Measurements from ENCODE around the gene ST6GALNAC3. TPM values are rescaled to one million over a fixed set of nuclear protein-coding genes. Genes with fewer than 3 reads are reported as not detected.

Gene ST6GALNAC3
- total RNA-seq, 1 donor from 2014 or later = 5.6 TPM

DNA sequence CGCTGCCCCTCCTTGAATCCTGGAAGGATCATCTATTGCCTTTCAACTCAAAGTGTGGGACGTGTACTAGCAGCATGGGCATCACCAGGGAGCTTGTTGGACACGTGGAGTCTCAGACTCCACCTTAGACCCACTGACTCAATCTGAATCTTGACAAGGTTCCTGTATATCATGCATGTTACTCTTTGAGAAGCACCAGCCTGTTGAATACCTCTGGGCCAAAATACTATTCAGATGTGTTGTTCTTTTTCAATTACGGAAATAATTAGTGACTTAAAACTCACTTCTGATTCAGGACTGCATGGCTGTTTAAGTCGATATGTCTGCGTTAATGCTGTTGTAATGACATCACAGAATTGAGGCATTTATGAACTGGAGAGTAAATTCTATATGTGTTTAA is 70.8 kb downstream of the ST6GALNAC3 start:
- no peak overlapping the region for H3K27ac ChIP-seq
- H3K4me1 ChIP-seq = no peaks in the 10 kb centered on the region
- no peaks in the 10 kb centered on the region for H3K27me3 ChIP-seq
- TF ChIP-seq, protein P1, sequence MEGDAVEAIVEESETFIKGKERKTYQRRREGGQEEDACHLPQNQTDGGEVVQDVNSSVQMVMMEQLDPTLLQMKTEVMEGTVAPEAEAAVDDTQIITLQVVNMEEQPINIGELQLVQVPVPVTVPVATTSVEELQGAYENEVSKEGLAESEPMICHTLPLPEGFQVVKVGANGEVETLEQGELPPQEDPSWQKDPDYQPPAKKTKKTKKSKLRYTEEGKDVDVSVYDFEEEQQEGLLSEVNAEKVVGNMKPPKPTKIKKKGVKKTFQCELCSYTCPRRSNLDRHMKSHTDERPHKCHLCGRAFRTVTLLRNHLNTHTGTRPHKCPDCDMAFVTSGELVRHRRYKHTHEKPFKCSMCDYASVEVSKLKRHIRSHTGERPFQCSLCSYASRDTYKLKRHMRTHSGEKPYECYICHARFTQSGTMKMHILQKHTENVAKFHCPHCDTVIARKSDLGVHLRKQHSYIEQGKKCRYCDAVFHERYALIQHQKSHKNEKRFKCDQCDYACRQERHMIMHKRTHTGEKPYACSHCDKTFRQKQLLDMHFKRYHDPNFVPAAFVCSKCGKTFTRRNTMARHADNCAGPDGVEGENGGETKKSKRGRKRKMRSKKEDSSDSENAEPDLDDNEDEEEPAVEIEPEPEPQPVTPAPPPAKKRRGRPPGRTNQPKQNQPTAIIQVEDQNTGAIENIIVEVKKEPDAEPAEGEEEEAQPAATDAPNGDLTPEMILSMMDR (IDR thresholded peaks at IDR 0.05) = no peak
- intact Hi-C loops (cut with DNase I) = no loop called here
- DNase-seq (no peak), ATAC-seq (no peak)
- no peaks in the 10 kb centered on the region for H3K9me3 ChIP-seq
- H3K4me3 ChIP-seq = no peak overlapping the region
- H3K36me3 ChIP-seq = no peaks in the 10 kb centered on the region

DNA sequence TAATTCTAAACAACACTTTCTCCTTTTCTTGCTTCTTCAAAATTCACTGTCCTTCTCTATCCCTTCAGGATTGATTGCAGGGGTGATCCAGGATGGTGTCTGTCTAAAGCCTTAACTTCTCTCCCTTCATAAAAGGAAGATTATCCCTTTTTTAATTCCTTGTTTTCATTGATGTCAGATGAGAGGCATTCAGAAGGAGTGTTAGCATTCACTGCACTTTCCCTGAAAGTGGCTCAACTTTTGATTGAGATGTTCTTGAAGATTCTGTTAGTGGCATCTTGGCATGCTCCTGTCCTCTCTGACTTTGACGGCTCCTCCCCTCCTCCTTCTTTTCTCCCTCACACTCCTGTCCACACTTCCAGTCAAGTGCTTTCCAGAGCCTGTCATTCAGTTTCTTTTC is 71.6 kb downstream of the ST6GALNAC3 start:
- no peak for ATAC-seq
- H3K4me3 ChIP-seq = no peak overlapping the region
- TF ChIP-seq, protein P1 (IDR thresholded peaks at IDR 0.05) = no peak
- H3K36me3 ChIP-seq = no peaks in the 10 kb centered on the region
- no peak for DNase-seq
- intact Hi-C loops (cut with DNase I) = no loop called here
- no peak overlapping the region for H3K27ac ChIP-seq
- no peaks in the 10 kb centered on the region for H3K4me1 ChIP-seq
- no peaks in the 10 kb centered on the region for H3K9me3 ChIP-seq
- H3K27me3 ChIP-seq = no peaks in the 10 kb centered on the region

DNA sequence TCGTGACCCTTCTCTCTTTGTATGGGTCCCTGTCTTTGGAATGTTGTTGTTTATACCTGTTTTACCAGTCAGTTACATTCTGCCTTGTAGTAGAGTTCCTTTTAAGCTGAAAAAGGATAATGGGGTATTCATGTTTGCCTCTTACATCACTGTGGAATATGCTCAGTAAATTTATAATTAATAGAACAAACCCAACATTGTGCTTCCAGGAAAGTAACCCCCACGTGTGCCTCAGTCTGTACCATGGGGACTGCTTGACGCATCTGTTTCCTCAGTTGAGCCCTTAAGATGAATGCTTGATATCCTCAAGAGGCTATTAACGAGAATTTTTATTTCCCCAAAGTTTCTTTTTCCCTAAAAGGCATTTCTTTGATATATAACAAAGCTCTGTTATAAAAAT is 73.4 kb downstream of the ST6GALNAC3 start:
- intact Hi-C loops (cut with DNase I) = no loop called here
- no peaks in the 10 kb centered on the region for H3K4me1 ChIP-seq
- H3K36me3 ChIP-seq = no peaks in the 10 kb centered on the region
- DNase-seq (no peak), ATAC-seq (no peak)
- TF ChIP-seq, protein P1 (IDR thresholded peaks at IDR 0.05) = no peak
- H3K9me3 ChIP-seq = no peaks in the 10 kb centered on the region
- H3K4me3 ChIP-seq = no peak overlapping the region
- H3K27me3 ChIP-seq = no peaks in the 10 kb centered on the region
- no peak overlapping the region for H3K27ac ChIP-seq

DNA sequence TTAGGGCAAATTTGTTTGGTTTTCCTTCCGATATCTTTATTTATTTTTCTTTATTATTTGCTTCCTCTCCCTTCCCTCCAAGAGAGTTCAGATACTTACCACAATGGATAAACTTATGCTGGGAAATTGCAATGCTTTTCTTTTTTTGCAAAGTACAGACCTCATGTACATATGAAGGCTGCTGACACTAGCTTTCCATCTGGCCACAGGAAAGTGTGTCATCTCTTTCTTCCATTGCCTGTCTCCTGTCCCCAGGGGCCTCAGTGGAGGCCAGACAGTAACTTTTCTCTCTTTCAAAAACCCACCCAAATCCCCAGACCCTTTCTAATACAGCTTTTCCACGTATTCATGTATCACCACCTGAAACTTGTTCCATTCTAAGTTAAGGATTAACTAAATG is 73.9 kb downstream of the ST6GALNAC3 start:
- intact Hi-C loops (cut with DNase I) = no loop called here
- Histone ChIP-seq H3K4me3 (no peak overlapping the region), H3K9me3 (no peaks in the 10 kb centered on the region), H3K4me1 (no peaks in the 10 kb centered on the region), H3K27me3 (no peaks in the 10 kb centered on the region), H3K27ac (no peak overlapping the region), H3K36me3 (no peaks in the 10 kb centered on the region)
- TF ChIP-seq, protein P1 (IDR thresholded peaks at IDR 0.05) = no peak
- DNase-seq (no peak), ATAC-seq (no peak)

DNA sequence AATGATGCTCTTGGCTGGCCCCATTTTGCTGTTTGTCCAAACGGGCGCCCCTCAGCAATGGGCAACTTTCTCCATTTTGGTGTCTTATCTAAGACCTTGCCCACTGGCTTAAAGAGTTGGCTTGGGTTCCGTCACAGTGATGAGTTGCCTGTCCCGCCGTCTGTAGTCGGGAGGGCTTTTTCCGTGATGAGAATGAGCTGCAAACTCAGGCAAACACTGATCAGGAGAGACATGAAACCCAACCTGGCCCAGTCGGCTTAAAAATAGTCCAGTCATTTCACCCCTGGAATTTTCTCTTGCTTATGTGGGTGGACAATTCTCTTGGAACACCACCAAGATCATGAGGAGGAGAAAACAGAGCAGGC is 79.3 kb downstream of the ST6GALNAC3 start:
- H3K27me3 ChIP-seq = no peaks in the 10 kb centered on the region
- ATAC-seq = no peak
- no peaks in the 10 kb centered on the region for H3K9me3 ChIP-seq
- peaks cover 12% of the 10 kb centered on the region for H3K4me1 ChIP-seq
- H3K36me3 ChIP-seq = no peaks in the 10 kb centered on the region
- H3K4me3 ChIP-seq = no peak overlapping the region
- intact Hi-C loops (cut with DNase I) = no loop called here
- H3K27ac ChIP-seq = peak overlapping the region; percentile 76
- TF ChIP-seq, protein P1 (IDR thresholded peaks at IDR 0.05) = no peak
- no peak for DNase-seq
